ENCODE data around the gene DDX49.
"Not testable (repeated sequence)": the region's sequence is repeated elsewhere in the genome, so short reads cannot be mapped to it uniquely, and the experiment has no call there.

DDX49 gene

GRCh38 chr19:18946335-18946734 lies 26.8 kb downstream of the DDX49 start:
- no peak for DNase-seq

- DNase-seq, result no peak
Measured at GRCh38 chr19:18946918-18947317, 27.4 kb downstream of the DDX49 start.

GRCh38 chr19:18948075-18948975 lies 28.8 kb downstream of the DDX49 start:
- no peak for DNase-seq

- no peak for DNase-seq
Measured at GRCh38 chr19:18948976-18949356, 29.5 kb downstream of the DDX49 start.

GRCh38 chr19:18949858-18950257 lies 30.3 kb downstream of the DDX49 start:
- no peak for DNase-seq

- no peak for DNase-seq
Measured at GRCh38 chr19:18951721-18952281, 32.3 kb downstream of the DDX49 start.

- not testable (repeated sequence) for DNase-seq
Measured at GRCh38 chr19:18952364-18953003, 33.0 kb downstream of the DDX49 start.

- DNase-seq, result no peak
Measured at GRCh38 chr19:18954094-18954493, 34.6 kb downstream of the DDX49 start.

- no peak for DNase-seq
Measured at GRCh38 chr19:18955042-18955441, 35.5 kb downstream of the DDX49 start.

GRCh38 chr19:18960370-18960769 lies 40.9 kb downstream of the DDX49 start:
- DNase-seq, result no peak

- DNase-seq, result peak; percentile 8
Measured at GRCh38 chr19:18961767-18962620, 42.5 kb downstream of the DDX49 start.

GRCh38 chr19:18964121-18964520 lies 44.6 kb downstream of the DDX49 start:
- no peak for DNase-seq

- DNase-seq, result peak; percentile 71
Measured at GRCh38 chr19:18966307-18966706, 46.8 kb downstream of the DDX49 start.

- DNase-seq, result no peak
Measured at GRCh38 chr19:18967358-18968146, 48.0 kb downstream of the DDX49 start.

- no peak for DNase-seq
Measured at GRCh38 chr19:18969931-18970659, 50.6 kb downstream of the DDX49 start.

- DNase-seq, result no peak
Measured at GRCh38 chr19:18972301-18972811, 52.8 kb downstream of the DDX49 start.

GRCh38 chr19:18972851-18973250 lies 53.3 kb downstream of the DDX49 start:
- DNase-seq, result no peak

GRCh38 chr19:18975011-18975410 lies 55.5 kb downstream of the DDX49 start:
- DNase-seq, result no peak

- no peak for DNase-seq
Measured at GRCh38 chr19:18975869-18976268, 56.4 kb downstream of the DDX49 start.

All from NCI-H526 treated with DMSO at 0.1 percent for 48 hours (cell line).